ENCODE results near the gene ZNF628.

DNA sequence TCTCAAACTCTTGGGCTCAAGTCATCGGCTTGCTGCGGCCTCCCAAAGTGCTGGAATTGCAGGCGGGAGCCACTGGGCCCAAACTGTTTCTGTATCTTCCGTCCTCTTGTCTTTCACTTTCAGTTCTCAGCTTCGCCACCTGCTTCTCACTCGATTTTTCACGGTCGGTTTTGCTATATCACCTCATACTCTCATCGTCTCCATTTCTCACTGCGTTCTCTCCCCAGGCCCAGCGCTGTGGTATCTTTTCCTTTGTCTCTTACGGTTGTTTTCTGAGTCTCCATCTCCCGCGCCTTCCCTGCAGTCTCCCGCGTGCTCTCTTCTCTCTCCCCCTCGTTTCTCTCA, 26.7 kb downstream of the ZNF628 start:
- TF ChIP-seq, protein P1, sequence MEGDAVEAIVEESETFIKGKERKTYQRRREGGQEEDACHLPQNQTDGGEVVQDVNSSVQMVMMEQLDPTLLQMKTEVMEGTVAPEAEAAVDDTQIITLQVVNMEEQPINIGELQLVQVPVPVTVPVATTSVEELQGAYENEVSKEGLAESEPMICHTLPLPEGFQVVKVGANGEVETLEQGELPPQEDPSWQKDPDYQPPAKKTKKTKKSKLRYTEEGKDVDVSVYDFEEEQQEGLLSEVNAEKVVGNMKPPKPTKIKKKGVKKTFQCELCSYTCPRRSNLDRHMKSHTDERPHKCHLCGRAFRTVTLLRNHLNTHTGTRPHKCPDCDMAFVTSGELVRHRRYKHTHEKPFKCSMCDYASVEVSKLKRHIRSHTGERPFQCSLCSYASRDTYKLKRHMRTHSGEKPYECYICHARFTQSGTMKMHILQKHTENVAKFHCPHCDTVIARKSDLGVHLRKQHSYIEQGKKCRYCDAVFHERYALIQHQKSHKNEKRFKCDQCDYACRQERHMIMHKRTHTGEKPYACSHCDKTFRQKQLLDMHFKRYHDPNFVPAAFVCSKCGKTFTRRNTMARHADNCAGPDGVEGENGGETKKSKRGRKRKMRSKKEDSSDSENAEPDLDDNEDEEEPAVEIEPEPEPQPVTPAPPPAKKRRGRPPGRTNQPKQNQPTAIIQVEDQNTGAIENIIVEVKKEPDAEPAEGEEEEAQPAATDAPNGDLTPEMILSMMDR (conservative IDR thresholded peaks at IDR 0.05), result no peak
- no peak for TF ChIP-seq ZFX (IDR thresholded peaks at IDR 0.05)
